NCI-H69 (cell line): ENCODE data around the gene CAB39.
A peak's percentile ranks its signal among the peaks of the same experiment; 100 is the strongest.

ENCODE experiments used
- DNase-seq: peaks from one replicate; lab custom pipeline; 2025; lab: John Stamatoyannopoulos, UW

The CAB39 gene

GRCh38 chr2:230821261-230821990, 108.8 kb downstream of the CAB39 start:
- DNase-seq, result no peak

- no peak for DNase-seq
Measured at GRCh38 chr2:230821991-230822520, 109.4 kb downstream of the CAB39 start.

- DNase-seq, result no peak
Measured at GRCh38 chr2:230823264-230823964, 110.8 kb downstream of the CAB39 start.

GRCh38 chr2:230824406-230824978, 111.8 kb downstream of the CAB39 start:
- peak; percentile 65 for DNase-seq

GRCh38 chr2:230825354-230825753, 112.7 kb downstream of the CAB39 start:
- no peak for DNase-seq

GRCh38 chr2:230827774-230828271, 115.2 kb downstream of the CAB39 start:
- DNase-seq, result no peak

- no peak for DNase-seq
Measured at GRCh38 chr2:230828272-230828961, 115.8 kb downstream of the CAB39 start.

GRCh38 chr2:230829293-230829692, 116.7 kb downstream of the CAB39 start:
- DNase-seq, result no peak

- DNase-seq, result no peak
Measured at GRCh38 chr2:230829959-230830358, 117.3 kb downstream of the CAB39 start.

GRCh38 chr2:230830428-230830827, 117.8 kb downstream of the CAB39 start:
- no peak for DNase-seq

- no peak for DNase-seq
Measured at GRCh38 chr2:230840301-230840700, 127.7 kb downstream of the CAB39 start.

GRCh38 chr2:230842473-230842872, 129.8 kb downstream of the CAB39 start:
- DNase-seq, result no peak

GRCh38 chr2:230843132-230843531, 130.5 kb downstream of the CAB39 start:
- no peak for DNase-seq

- no peak for DNase-seq
Measured at GRCh38 chr2:230846360-230846759, 133.7 kb downstream of the CAB39 start.

- peak; percentile 71 for DNase-seq
Measured at GRCh38 chr2:230847883-230848388, 135.3 kb downstream of the CAB39 start.

- DNase-seq, result peak; percentile 48
Measured at GRCh38 chr2:230849633-230850357, 137.2 kb downstream of the CAB39 start.

- DNase-seq, result no peak
Measured at GRCh38 chr2:230850358-230850658, 137.7 kb downstream of the CAB39 start.

- DNase-seq, result no peak
Measured at GRCh38 chr2:230852113-230852512, 139.5 kb downstream of the CAB39 start.

GRCh38 chr2:230861552-230862255, 149.1 kb downstream of the CAB39 start:
- DNase-seq, result peak; percentile 24

- no peak for DNase-seq
Measured at GRCh38 chr2:230862292-230862691, 149.7 kb downstream of the CAB39 start.

- DNase-seq, result no peak
Measured at GRCh38 chr2:230863031-230863430, 150.4 kb downstream of the CAB39 start.
